Liver (tissue), 9 donors: ENCODE data around the gene MRTFB. TPM values are rescaled to one million over a fixed set of nuclear protein-coding genes. Genes with fewer than 3 reads are reported as not detected.

Experiments used
- DNase-seq: peaks from one replicate; pipeline ENCODE4 v3.0.0-alpha.2; 2017; ENCODE audit warnings: low spot score
- H3K27ac ChIP-seq, 2 donors: one replicate each; pipeline ENCODE4 v1.7.0; 2013; ENCODE audit warnings: inconsistent platforms in 2 of 2, low read length in 2 of 2, control low read depth in 1 of 2, low read depth in 1 of 2, mild to moderate bottlenecking in 1 of 2
- H3K27me3 ChIP-seq, 4 donors: one replicate each; pipeline versions ENCODE4 v1.6.1 to v1.7.0; 2013; ENCODE audit warnings: low read length in 3 of 4, inconsistent platforms in 1 of 4, mild to moderate bottlenecking in 1 of 4, moderate library complexity in 1 of 4; ENCODE audit not compliant: control insufficient read depth in 4 of 4, insufficient read depth in 4 of 4
- H3K36me3 ChIP-seq, 4 donors: one replicate each; pipeline versions ENCODE4 v1.6.1 to v1.7.0; 2013; ENCODE audit warnings: low read length in 3 of 4, mild to moderate bottlenecking in 3 of 4, low read depth in 1 of 4, moderate library complexity in 1 of 4; ENCODE audit not compliant: control insufficient read depth in 4 of 4, insufficient read depth in 3 of 4
- H3K4me1 ChIP-seq, 4 donors: one replicate each; pipeline versions ENCODE4 v1.6.1 to v1.7.0; 2013; ENCODE audit warnings: low read length in 3 of 4, mild to moderate bottlenecking in 3 of 4, moderate library complexity in 1 of 4; ENCODE audit not compliant: control insufficient read depth in 4 of 4, insufficient read depth in 4 of 4
- H3K4me3 ChIP-seq, 3 donors: one replicate each; pipeline versions ENCODE4 v1.6.1 to v1.7.0; 2013; ENCODE audit warnings: low read length in 3 of 3, control low read depth in 1 of 3, low read depth in 1 of 3, mild to moderate bottlenecking in 1 of 3
- H3K9ac ChIP-seq, 2 donors: one replicate each; pipeline ENCODE4 v1.7.0; 2013; ENCODE audit warnings: low read length in 2 of 2, mild to moderate bottlenecking in 2 of 2, moderate library complexity in 2 of 2, control low read depth in 1 of 2, low read depth in 1 of 2
- H3K9me3 ChIP-seq, 4 donors: one replicate each; pipeline versions ENCODE4 v1.6.1 to v1.7.0; 2013; ENCODE audit warnings: low read length in 3 of 4; ENCODE audit not compliant: control insufficient read depth in 4 of 4
- EGR1 ChIP-seq, 2 donors: IDR thresholded peaks; 2 replicates each; pipeline ENCODE4 v1.6.1; 2016 to 2018; ENCODE audit warnings: antibody characterized with exemption in 2 of 2, low read depth in 2 of 2
- FOXA1 ChIP-seq: IDR thresholded peaks from 2 replicates; pipeline ENCODE4 v1.6.1; 2016; ENCODE audit warnings: antibody characterized with exemption
- GABPA ChIP-seq, 2 donors: IDR thresholded peaks in 1 of 2; conservative IDR thresholded peaks in 1 of 2; 2 replicates each; pipeline ENCODE4 v1.6.1; 2016; ENCODE audit warnings: antibody characterized with exemption in 2 of 2, mild to moderate bottlenecking in 1 of 2, moderate library complexity in 1 of 2
- HNF4A ChIP-seq, 2 donors: conservative IDR thresholded peaks; 2 replicates each; pipeline ENCODE4 v1.6.1; 2016; ENCODE audit warnings: antibody characterized with exemption in 2 of 2, mild to moderate bottlenecking in 2 of 2
- HNF4G ChIP-seq: IDR thresholded peaks from 2 replicates; pipeline ENCODE4 v1.6.1; 2016; ENCODE audit warnings: antibody characterized with exemption
- JUND ChIP-seq, 2 donors: IDR thresholded peaks; 2 replicates each; pipeline ENCODE4 v1.6.1; 2016; ENCODE audit warnings: antibody characterized with exemption in 2 of 2
- NR2F2 ChIP-seq: IDR thresholded peaks from 2 replicates; pipeline ENCODE4 v1.6.1; 2016; ENCODE audit warnings: antibody characterized with exemption
- RAD21 ChIP-seq, 2 donors: IDR thresholded peaks; 2 replicates each; pipeline ENCODE4 v1.6.1; 2016; ENCODE audit warnings: antibody characterized with exemption in 2 of 2, mild to moderate bottlenecking in 2 of 2
- RXRA ChIP-seq, 2 donors: IDR thresholded peaks; 2 replicates each; pipeline ENCODE4 v1.6.1; 2017 to 2018; ENCODE audit warnings: antibody characterized with exemption in 2 of 2, mild to moderate bottlenecking in 1 of 2
- SP1 ChIP-seq: IDR thresholded peaks from 2 replicates; pipeline ENCODE4 v1.6.1; 2018; ENCODE audit warnings: antibody characterized with exemption, mild to moderate bottlenecking
- TAF1 ChIP-seq: conservative IDR thresholded peaks from 2 replicates; pipeline ENCODE4 v1.6.1; 2016; ENCODE audit warnings: antibody characterized with exemption, mild to moderate bottlenecking
- YY1 ChIP-seq: IDR thresholded peaks from 2 replicates; pipeline ENCODE4 v1.6.1; 2016; ENCODE audit warnings: antibody characterized with exemption, mild to moderate bottlenecking
- WGBS: extraction: QIAGEN DNeasy Blood & Tissue Kit; methylation state at CpG from one replicate; pipeline ENCODE4 v1.1.7; 2013; 5-methylcytosine and 5-hydroxymethylcytosine counted together
- polyA plus RNA-seq, 2 donors: library from polyadenylated mRNA; stranded (reverse) in 1 of 2; unstranded in 1 of 2; fragments of 200-250 nt in 1 of 2; fragments of >200 nt in 1 of 2; fragmentation: Nextera tagmentation in 1 of 2; extraction: Ambion mirVana in 1 of 2; gene quantifications; one replicate each; pipeline versions ENCODE4 v1.2.1 to v1.2.3, GENCODE V29; 2013 to 2015
- total RNA-seq, 2 donors: library from RNA; depleted of rRNA; stranded (reverse); fragments of >200 nt; gene quantifications; one replicate each; pipeline ENCODE4 v1.2.3, GENCODE V29; 2014
- TF ChIP-seq, protein P1 (sequence below): fragments of 150-350 bp; IDR thresholded peaks from 2 replicates; pipeline ENCODE4 v1.5.1; 2017; ENCODE audit warnings: improper control_type of control experiment, low read depth, low read length; ENCODE audit not compliant: missing input control
- TF ChIP-seq, protein P2 (sequence below): IDR thresholded peaks from 2 replicates; pipeline ENCODE4 v1.6.1; 2016; ENCODE audit warnings: antibody characterized with exemption, mild to moderate bottlenecking
- TF ChIP-seq, protein P3 (sequence below): IDR thresholded peaks from 2 replicates; pipeline ENCODE4 v1.6.1; 2016; ENCODE audit warnings: antibody characterized with exemption
- TF ChIP-seq, protein P4 (sequence below): IDR thresholded peaks from 2 replicates; pipeline ENCODE4 v1.6.1; 2016; ENCODE audit warnings: antibody characterized with exemption
- TF ChIP-seq, protein P5 (sequence below): IDR thresholded peaks from 2 replicates; pipeline ENCODE4 v1.6.1; 2016; ENCODE audit warnings: antibody characterized with exemption
- donor health status: healthy.
- donor health status: healthy.
- donor health status: healthy.
- donor health status: healthy.
- donor health status: healthy.

Gene MRTFB
- total and polyA plus RNA-seq, 4 donors = 4.1 to 14.2 (median 5.8) TPM

DNA sequence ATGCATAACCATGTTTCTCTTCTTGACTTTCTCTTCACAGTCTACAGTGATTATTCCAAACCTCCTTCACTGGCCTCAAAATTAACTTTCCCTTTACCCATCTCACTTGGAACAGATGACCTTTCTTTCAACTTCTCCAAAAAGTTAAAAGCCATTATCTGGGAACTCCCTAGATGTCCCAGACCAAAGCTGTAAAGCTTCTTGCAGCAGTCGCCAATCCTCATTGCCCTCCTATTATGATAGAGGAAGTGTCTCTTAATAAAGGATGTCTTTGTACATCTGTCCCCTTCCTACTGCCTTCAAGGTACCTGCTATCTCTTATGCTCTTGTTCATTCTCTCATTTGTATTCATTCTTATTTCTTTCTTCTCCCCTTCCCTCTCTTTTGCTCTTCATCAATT, 127.5 kb downstream of the MRTFB start:
- Histone ChIP-seq H3K9me3 (no peaks in the 10 kb centered on the region), H3K4me3 (no peak overlapping the region), H3K27me3 (no peaks in the 10 kb centered on the region), H3K9ac (no peak overlapping the region), H3K36me3 (no peaks in the 10 kb centered on the region), H3K4me1 (peaks cover 0 to 9% (median 0%) of the 10 kb centered on the region in 4 donors), H3K27ac (no peak overlapping the region)
- 89% methylated on average over 1 of the region's 1 CpG for WGBS
- TF ChIP-seq TAF1 (no peak), RXRA (IDR thresholded peaks at IDR 0.05) (no peak), EGR1 (IDR thresholded peaks at IDR 0.05; ENCODE audit: low read depth in 2 of 2) (no peak), RAD21 (IDR thresholded peaks at IDR 0.05) (no peak), YY1 (no peak), NR2F2 (no peak), HNF4A (conservative IDR thresholded peaks at IDR 0.05) (no peak), FOXA1 (no peak), GABPA (IDR thresholded peaks at IDR 0.05 in 1 of 2, conservative IDR thresholded peaks at IDR 0.05 in 1 of 2) (no peak), SP1 (no peak), HNF4G (no peak)
- TF ChIP-seq, protein P1, sequence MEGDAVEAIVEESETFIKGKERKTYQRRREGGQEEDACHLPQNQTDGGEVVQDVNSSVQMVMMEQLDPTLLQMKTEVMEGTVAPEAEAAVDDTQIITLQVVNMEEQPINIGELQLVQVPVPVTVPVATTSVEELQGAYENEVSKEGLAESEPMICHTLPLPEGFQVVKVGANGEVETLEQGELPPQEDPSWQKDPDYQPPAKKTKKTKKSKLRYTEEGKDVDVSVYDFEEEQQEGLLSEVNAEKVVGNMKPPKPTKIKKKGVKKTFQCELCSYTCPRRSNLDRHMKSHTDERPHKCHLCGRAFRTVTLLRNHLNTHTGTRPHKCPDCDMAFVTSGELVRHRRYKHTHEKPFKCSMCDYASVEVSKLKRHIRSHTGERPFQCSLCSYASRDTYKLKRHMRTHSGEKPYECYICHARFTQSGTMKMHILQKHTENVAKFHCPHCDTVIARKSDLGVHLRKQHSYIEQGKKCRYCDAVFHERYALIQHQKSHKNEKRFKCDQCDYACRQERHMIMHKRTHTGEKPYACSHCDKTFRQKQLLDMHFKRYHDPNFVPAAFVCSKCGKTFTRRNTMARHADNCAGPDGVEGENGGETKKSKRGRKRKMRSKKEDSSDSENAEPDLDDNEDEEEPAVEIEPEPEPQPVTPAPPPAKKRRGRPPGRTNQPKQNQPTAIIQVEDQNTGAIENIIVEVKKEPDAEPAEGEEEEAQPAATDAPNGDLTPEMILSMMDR = no peak
- TF ChIP-seq, protein P2, sequence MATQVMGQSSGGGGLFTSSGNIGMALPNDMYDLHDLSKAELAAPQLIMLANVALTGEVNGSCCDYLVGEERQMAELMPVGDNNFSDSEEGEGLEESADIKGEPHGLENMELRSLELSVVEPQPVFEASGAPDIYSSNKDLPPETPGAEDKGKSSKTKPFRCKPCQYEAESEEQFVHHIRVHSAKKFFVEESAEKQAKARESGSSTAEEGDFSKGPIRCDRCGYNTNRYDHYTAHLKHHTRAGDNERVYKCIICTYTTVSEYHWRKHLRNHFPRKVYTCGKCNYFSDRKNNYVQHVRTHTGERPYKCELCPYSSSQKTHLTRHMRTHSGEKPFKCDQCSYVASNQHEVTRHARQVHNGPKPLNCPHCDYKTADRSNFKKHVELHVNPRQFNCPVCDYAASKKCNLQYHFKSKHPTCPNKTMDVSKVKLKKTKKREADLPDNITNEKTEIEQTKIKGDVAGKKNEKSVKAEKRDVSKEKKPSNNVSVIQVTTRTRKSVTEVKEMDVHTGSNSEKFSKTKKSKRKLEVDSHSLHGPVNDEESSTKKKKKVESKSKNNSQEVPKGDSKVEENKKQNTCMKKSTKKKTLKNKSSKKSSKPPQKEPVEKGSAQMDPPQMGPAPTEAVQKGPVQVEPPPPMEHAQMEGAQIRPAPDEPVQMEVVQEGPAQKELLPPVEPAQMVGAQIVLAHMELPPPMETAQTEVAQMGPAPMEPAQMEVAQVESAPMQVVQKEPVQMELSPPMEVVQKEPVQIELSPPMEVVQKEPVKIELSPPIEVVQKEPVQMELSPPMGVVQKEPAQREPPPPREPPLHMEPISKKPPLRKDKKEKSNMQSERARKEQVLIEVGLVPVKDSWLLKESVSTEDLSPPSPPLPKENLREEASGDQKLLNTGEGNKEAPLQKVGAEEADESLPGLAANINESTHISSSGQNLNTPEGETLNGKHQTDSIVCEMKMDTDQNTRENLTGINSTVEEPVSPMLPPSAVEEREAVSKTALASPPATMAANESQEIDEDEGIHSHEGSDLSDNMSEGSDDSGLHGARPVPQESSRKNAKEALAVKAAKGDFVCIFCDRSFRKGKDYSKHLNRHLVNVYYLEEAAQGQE = no peak
- TF ChIP-seq, protein P3, sequence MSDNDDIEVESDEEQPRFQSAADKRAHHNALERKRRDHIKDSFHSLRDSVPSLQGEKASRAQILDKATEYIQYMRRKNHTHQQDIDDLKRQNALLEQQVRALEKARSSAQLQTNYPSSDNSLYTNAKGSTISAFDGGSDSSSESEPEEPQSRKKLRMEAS = no peak
- TF ChIP-seq, protein P4, sequence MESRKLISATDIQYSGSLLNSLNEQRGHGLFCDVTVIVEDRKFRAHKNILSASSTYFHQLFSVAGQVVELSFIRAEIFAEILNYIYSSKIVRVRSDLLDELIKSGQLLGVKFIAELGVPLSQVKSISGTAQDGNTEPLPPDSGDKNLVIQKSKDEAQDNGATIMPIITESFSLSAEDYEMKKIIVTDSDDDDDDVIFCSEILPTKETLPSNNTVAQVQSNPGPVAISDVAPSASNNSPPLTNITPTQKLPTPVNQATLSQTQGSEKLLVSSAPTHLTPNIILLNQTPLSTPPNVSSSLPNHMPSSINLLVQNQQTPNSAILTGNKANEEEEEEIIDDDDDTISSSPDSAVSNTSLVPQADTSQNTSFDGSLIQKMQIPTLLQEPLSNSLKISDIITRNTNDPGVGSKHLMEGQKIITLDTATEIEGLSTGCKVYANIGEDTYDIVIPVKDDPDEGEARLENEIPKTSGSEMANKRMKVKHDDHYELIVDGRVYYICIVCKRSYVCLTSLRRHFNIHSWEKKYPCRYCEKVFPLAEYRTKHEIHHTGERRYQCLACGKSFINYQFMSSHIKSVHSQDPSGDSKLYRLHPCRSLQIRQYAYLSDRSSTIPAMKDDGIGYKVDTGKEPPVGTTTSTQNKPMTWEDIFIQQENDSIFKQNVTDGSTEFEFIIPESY = no peak
- no peak for DNase-seq

DNA sequence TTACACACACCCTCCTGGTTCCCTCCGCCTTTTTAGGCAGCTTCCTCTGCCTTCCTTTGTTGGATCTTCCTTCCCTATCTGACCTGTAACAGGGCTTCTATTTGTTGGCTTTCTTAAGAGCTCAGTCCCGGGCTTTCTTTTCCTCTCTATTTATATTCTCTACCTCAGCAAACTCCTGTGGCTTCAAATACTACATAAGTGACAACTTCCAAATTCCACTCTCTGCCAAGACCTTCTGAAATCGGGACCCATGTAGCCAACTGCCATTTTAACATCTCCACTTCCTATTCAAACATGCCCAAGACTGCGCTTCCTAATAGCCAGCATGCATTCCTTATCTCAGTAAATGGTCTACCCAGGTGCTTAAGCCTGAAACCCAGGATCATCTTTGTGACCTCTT, 128.1 kb downstream of the MRTFB start:
- Histone ChIP-seq H3K27me3 (no peaks in the 10 kb centered on the region), H3K27ac (no peak overlapping the region), H3K9ac (no peak overlapping the region), H3K36me3 (no peaks in the 10 kb centered on the region), H3K4me3 (no peak overlapping the region), H3K9me3 (no peaks in the 10 kb centered on the region), H3K4me1 (peaks cover 0 to 9% (median 0%) of the 10 kb centered on the region in 4 donors)
- WGBS = 87% methylated on average over 4 of the region's 4 CpGs
- DNase-seq = no peak
- TF ChIP-seq, protein P5, sequence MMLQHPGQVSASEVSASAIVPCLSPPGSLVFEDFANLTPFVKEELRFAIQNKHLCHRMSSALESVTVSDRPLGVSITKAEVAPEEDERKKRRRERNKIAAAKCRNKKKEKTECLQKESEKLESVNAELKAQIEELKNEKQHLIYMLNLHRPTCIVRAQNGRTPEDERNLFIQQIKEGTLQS = no peak
- TF ChIP-seq NR2F2 (no peak), EGR1 (IDR thresholded peaks at IDR 0.05; ENCODE audit: low read depth in 2 of 2) (no peak), FOXA1 (no peak), SP1 (no peak), RXRA (IDR thresholded peaks at IDR 0.05) (no peak), JUND (IDR thresholded peaks at IDR 0.05) (no peak), TAF1 (no peak), GABPA (IDR thresholded peaks at IDR 0.05 in 1 of 2, conservative IDR thresholded peaks at IDR 0.05 in 1 of 2) (no peak), RAD21 (IDR thresholded peaks at IDR 0.05) (no peak), HNF4G (no peak)
- TF ChIP-seq, protein P1 = no peak
- TF ChIP-seq, protein P2 = no peak
